D721Med (cell line): ENCODE data around the gene CHRNA9.

Source experiments
- DNase-seq: peaks from one replicate; pipeline ENCODE4 v3.0.0; 2011; ENCODE audit warnings: low spot score; ENCODE audit not compliant: insufficient read length
- FAIRE-seq: peaks from 2 replicates; lab custom pipeline; 2011; peaks lifted over from hg19 to GRCh38; lab: Jason Lieb, UNC
- TF ChIP-seq, protein P1 (sequence below): IDR thresholded peaks from 2 replicates; pipeline ENCODE4 v1.5.1; 2012; ENCODE audit warnings: mild to moderate bottlenecking, control low read depth; ENCODE audit not compliant: insufficient read depth; ENCODE audit errors: missing control alignments

Gene CHRNA9

DNA sequence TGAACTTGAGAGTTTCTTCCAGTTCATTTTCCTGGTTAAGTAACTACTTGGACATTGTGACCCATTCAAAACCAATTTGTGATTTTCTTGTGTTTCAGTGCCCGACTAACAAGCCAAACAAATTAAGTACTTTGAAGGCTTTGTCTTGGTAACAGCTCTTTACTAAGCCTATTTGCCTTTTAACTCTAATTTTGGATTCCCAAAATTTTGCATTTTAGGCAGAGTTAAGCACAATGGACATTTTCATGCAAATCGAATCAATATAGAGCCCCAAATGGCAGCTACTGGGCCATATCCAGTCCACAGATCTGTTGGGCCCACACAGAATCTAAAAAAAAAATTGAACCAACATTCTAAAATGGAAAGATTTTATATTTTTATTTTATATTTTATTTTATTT, 31.4 kb upstream of the CHRNA9 start:
- FAIRE-seq (no peak), DNase-seq (no peak)
- TF ChIP-seq, protein P1, sequence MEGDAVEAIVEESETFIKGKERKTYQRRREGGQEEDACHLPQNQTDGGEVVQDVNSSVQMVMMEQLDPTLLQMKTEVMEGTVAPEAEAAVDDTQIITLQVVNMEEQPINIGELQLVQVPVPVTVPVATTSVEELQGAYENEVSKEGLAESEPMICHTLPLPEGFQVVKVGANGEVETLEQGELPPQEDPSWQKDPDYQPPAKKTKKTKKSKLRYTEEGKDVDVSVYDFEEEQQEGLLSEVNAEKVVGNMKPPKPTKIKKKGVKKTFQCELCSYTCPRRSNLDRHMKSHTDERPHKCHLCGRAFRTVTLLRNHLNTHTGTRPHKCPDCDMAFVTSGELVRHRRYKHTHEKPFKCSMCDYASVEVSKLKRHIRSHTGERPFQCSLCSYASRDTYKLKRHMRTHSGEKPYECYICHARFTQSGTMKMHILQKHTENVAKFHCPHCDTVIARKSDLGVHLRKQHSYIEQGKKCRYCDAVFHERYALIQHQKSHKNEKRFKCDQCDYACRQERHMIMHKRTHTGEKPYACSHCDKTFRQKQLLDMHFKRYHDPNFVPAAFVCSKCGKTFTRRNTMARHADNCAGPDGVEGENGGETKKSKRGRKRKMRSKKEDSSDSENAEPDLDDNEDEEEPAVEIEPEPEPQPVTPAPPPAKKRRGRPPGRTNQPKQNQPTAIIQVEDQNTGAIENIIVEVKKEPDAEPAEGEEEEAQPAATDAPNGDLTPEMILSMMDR = no peak

DNA sequence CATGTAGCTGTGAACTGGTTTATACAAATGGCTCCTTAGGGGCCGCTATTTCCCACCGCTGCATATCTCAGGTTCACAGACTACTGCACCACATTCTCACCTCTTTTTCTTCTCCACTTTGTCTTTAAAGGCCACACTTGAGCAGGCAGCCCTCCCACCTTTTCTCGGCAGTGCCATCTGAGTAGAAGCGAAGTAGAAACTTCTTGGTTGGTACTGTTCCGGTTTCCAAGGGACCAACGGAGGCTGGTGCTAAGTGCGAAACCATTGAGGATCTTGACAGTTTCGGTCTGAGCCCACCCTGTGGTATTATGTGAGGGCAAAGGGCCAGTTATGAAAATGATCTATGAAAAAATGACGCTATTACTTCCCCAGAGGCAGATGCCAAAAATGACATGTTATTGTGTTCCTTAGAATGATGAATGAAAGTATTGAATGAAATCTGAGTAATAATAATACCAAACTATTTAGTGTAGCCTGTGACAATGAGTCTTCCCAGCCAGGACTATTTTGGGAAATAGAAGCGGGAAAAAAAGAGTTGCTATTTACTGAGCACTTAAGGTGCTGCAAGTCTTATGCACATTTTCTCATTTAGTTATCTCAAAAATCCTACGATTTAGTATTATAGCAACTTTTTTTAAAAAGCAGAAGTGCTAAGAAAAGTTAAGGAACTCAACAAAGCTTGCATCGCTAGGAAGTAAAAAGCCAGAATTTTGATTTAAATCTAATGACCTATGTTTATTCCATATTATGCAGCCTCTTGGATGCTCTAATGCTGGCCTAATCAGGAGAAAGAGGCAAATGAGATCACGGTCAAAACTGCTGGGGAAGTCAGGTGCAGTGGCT, 29.6 kb upstream of the CHRNA9 start:
- no peak for FAIRE-seq
- no peak for DNase-seq
- TF ChIP-seq, protein P1 = no peak

DNA sequence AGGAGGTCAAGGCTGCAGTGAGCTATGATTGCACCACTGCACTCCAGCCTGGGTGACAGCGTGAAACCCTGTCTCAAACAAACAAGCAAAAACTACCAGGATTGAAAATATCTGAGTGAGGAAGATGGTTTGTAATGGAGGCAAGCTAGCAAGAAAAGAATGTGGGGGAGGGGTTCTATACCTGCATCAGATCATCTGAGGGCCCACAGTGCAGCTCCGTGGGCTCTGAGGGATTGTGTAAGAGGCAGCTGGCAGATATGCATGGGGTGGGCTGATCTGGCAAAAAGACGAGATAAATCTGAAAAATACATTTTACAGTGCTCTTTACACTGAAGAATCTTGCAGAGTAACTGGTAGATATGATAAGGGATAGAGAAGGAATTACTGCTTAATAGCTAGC, 28.9 kb upstream of the CHRNA9 start:
- TF ChIP-seq, protein P1 = no peak
- FAIRE-seq (no peak), DNase-seq (no peak)

DNA sequence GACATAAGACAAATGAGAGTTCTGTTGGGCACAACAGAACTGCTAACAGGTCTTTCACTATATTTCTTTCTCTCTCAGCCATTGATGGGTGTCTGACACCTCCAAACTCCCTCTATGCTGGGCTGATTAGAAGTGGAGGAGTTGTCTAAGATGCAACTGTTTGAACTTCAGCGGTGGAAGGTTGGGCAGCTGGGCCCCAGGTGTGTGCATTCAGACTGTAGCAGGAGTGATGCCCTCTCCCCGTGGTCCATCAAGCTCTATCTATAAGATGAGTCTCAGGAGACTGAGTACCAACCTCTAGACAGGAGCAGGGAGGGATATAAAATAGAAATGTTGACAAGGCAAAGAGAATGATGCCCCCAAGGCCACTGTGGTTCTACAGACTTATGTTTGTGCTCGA, 28.2 kb upstream of the CHRNA9 start:
- TF ChIP-seq, protein P1 = no peak
- FAIRE-seq (no peak), DNase-seq (no peak)

DNA sequence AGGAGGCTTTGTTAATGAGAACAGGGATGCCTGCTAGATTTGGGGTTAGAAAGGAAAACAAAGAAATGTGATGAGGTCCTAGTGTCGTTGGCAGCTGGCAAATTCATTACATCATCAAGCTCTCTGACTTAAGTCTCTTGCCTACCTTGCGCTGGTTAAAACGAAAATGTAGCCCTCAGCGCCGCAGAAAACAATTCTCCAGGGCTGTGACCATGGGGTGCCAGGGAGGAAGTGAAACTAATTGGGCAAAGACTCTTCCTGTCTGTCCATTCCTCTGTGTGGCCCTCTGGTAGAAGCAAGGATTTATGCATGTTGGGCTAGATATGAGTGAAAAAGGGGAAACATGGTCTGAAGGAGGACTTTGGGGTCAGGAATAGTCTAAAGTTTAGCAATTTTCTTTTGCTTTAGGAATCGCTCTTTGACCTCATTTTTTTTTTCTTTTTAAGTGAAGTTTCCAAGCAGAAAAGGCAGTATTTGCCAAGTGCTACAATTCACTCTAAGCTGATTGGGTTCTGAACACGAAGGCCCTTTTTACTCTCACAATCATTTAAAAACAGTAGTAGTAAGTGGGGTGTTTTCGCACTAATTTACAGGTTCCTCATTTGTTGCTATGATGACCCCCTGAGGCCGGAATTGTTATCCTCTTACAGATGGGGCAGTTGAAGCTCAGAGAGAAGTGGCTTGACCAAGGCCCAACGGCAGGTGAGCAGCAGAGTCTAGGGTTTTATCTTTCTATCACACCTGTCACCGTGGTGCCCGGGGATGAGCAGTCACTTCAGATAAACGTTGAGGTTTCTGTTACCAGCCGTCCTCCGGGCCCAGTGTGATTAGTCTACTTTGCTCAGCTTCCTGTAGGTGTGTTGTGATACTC, 27.3 kb upstream of the CHRNA9 start:
- DNase-seq (no peak), FAIRE-seq (no peak)
- TF ChIP-seq, protein P1 = no peak

DNA sequence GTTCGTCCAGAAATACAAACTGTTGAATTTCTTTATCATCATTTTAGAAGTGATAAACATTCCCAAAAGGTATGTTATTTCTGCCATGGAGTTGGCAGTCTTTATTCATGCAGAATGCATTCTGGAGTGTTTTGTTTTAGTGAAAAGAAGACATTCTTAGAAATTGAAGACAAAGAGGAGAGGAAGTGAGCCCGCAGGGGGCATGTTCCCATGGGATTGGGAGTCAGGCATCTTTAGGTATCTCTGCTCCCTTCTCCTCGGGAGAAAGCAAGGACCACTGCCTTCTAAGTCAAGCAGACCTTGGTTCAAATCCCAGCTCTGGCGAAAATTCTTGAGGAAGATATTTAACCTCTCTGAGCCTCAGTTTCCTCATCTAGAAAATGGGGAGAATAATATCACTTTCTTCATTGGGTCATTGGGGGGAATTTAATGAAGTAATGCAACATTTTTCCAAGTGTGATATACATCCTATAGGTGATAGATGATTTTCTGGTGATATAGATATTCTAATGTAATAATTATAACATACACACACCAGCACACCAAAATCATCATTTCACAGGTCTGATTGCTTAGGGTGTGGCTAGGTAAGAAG, 26.5 kb upstream of the CHRNA9 start:
- TF ChIP-seq, protein P1 = no peak
- FAIRE-seq (no peak), DNase-seq (no peak)
